Measurements from ENCODE around the gene C2orf42.
"Not testable (repeated sequence)": the region's sequence is repeated elsewhere in the genome, so short reads cannot be mapped to it uniquely, and the experiment has no call there.

The C2orf42 gene

GRCh38 chr2:70131344-70132143 is 59.3 kb downstream of the C2orf42 start:
- DNase-seq: not testable (repeated sequence)

- DNase-seq: no peak
Observed at GRCh38 chr2:70128005-70128404, 62.8 kb downstream of the C2orf42 start.

GRCh38 chr2:70126413-70126812 is 64.4 kb downstream of the C2orf42 start:
- peak; percentile 18 for DNase-seq

- no peak for DNase-seq
Observed at GRCh38 chr2:70125498-70125898, 65.3 kb downstream of the C2orf42 start.

- peak; percentile 58 for DNase-seq
Observed at GRCh38 chr2:70124983-70125480, 65.8 kb downstream of the C2orf42 start.

GRCh38 chr2:70123829-70124116 is 67.0 kb downstream of the C2orf42 start:
- no peak for DNase-seq

- DNase-seq: no peak
Observed at GRCh38 chr2:70123051-70123828, 67.6 kb downstream of the C2orf42 start.

GRCh38 chr2:70122470-70122869 is 68.3 kb downstream of the C2orf42 start:
- DNase-seq: no peak

- DNase-seq: no peak
Observed at GRCh38 chr2:70121627-70122372, 69.0 kb downstream of the C2orf42 start.

GRCh38 chr2:70118798-70119454 is 71.9 kb downstream of the C2orf42 start:
- DNase-seq: no peak

GRCh38 chr2:70116936-70117552 is 73.8 kb downstream of the C2orf42 start:
- no peak for DNase-seq

- DNase-seq: no peak
Observed at GRCh38 chr2:70115646-70116442, 75.0 kb downstream of the C2orf42 start.

GRCh38 chr2:70113359-70114070 is 77.3 kb downstream of the C2orf42 start:
- DNase-seq: no peak

- DNase-seq: no peak
Observed at GRCh38 chr2:70111752-70112591, 78.8 kb downstream of the C2orf42 start.

GRCh38 chr2:70110397-70110796 is 80.4 kb downstream of the C2orf42 start:
- not testable (repeated sequence) for DNase-seq

- DNase-seq: not testable (repeated sequence)
Observed at GRCh38 chr2:70106138-70106537, 84.7 kb downstream of the C2orf42 start.

GRCh38 chr2:70104231-70105111 is 86.3 kb downstream of the C2orf42 start:
- DNase-seq: peak; percentile 53

- DNase-seq: peak; percentile 45
Observed at GRCh38 chr2:70103531-70104061, 87.2 kb downstream of the C2orf42 start.

All from MV-4-11 (cell line).